DOHH2 (cell line): ENCODE measurements around the gene ZER1.

Source experiments
- CTCF ChIP-seq: fragments of 200-600 bp; sonication (generic); IDR thresholded peaks from one replicate; pipeline ENCODE4 v1.5.1; 2014; ENCODE audit warnings: antibody characterized with exemption, mild to moderate bottlenecking, low read depth, low read length; ENCODE audit not compliant: poor library complexity, severe bottlenecking
- EZH2phosphoT487 ChIP-seq: fragments of 200-600 bp; sonication (generic); IDR thresholded peaks from 2 replicates; pipeline ENCODE4 v1.6.1; 2017; ENCODE audit warnings: borderline replicate concordance, mild to moderate bottlenecking, antibody characterized with exemption, low read length, moderate library complexity, mixed read lengths

- TF ChIP-seq CTCF: no peak
- TF ChIP-seq EZH2phosphoT487: no peak
Measured at GRCh38 chr9:128729766-128730517, 41.8 kb downstream of the ZER1 start.
